ENCODE measurements around the gene SCARF2.

DNA sequence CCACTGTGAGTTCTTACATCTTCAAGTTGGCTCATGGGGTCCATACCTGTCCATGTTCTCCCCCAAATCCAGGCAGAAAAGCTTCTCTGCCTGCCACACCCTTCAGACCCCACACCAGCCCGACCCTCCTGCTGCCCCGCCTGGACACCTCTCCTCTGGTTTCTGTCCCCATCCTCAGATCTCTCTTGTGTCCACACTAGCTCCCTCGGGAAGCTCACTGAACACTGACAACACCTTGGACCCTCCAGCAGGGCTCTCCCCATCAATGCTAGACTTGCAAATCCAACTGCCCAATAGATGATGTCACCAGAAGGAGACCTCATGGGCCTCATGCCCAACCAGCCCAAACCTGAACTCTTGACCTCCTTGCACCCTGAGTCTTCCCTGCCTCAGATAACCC, 2.9 kb downstream of the SCARF2 start:
- TF ChIP-seq, protein P1, sequence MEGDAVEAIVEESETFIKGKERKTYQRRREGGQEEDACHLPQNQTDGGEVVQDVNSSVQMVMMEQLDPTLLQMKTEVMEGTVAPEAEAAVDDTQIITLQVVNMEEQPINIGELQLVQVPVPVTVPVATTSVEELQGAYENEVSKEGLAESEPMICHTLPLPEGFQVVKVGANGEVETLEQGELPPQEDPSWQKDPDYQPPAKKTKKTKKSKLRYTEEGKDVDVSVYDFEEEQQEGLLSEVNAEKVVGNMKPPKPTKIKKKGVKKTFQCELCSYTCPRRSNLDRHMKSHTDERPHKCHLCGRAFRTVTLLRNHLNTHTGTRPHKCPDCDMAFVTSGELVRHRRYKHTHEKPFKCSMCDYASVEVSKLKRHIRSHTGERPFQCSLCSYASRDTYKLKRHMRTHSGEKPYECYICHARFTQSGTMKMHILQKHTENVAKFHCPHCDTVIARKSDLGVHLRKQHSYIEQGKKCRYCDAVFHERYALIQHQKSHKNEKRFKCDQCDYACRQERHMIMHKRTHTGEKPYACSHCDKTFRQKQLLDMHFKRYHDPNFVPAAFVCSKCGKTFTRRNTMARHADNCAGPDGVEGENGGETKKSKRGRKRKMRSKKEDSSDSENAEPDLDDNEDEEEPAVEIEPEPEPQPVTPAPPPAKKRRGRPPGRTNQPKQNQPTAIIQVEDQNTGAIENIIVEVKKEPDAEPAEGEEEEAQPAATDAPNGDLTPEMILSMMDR (IDR thresholded peaks at IDR 0.05) = no peak
- no peak for TF ChIP-seq EP300 (IDR thresholded peaks at IDR 0.05)
- no peak for TF ChIP-seq POLR2AphosphoS5 (IDR thresholded peaks at IDR 0.05)
- TF ChIP-seq POLR2A (IDR thresholded peaks at IDR 0.05) = no peak

Measured in suprapubic skin (tissue), 4 donors.